K562 (cell line): ENCODE measurements around the gene PCBD2. TPM values are rescaled to one million over a fixed set of nuclear protein-coding genes. Genes with fewer than 3 reads are reported as not detected.
A peak's percentile ranks its signal among the peaks of the same experiment; 100 is the strongest.

ENCODE experiments used
- KDM4B ChIP-seq, 2 experiments: fragments of 450-650 bp in 1 of 2; sonication (generic) in 1 of 2; IDR thresholded peaks; 2 replicates each; pipeline ENCODE4 v1.6.1; 2016 to 2017; ENCODE audit warnings: borderline replicate concordance in 2 of 2, antibody characterized with exemption in 1 of 2, low read depth in 1 of 2, mild to moderate bottlenecking in 1 of 2
- KLF10 ChIP-seq: fragments of 250-450 bp; sonication (Bioruptor Pico); IDR thresholded peaks from 2 replicates; pipeline ENCODE4 v1.6.1; 2021; ENCODE audit warnings: matching md5 sums
- NR2C2 ChIP-seq, 2 experiments: fragments of 200-800 bp in 1 of 2; sonication (Bioruptor generic) in 1 of 2; sonication (generic) in 1 of 2; formaldehyde crosslinking in 1 of 2; IDR thresholded peaks; 2 replicates each; pipeline versions ENCODE4 v1.6.1 to v1.8.0; 2016 to 2022; ENCODE audit warnings: mild to moderate bottlenecking in 1 of 2, missing compliant biosample characterization in 1 of 2, missing genetic modification characterization in 1 of 2, missing genetic modification reagents in 1 of 2
- PHB2 ChIP-seq: fragments of 450-650 bp; IDR thresholded peaks from 2 replicates; pipeline ENCODE4 v1.6.1; 2017; ENCODE audit warnings: low read depth
- RB1 ChIP-seq: fragments of 450-650 bp; IDR thresholded peaks from 2 replicates; pipeline ENCODE4 v1.6.1; 2017; ENCODE audit warnings: low read depth, mild to moderate bottlenecking
- SIX5 ChIP-seq, 2 experiments: IDR thresholded peaks; 2 replicates each; pipeline ENCODE4 v1.6.1; 2011; ENCODE audit warnings: low read length in 2 of 2, borderline replicate concordance in 1 of 2, low read depth in 1 of 2, mild to moderate bottlenecking in 1 of 2, moderate library complexity in 1 of 2; ENCODE audit not compliant: insufficient read depth in 1 of 2
- TAF9B ChIP-seq: fragments of 450-650 bp; IDR thresholded peaks from 2 replicates; pipeline ENCODE4 v1.6.1; 2018; ENCODE audit warnings: mild to moderate bottlenecking; ENCODE audit not compliant: partially characterized antibody
- TCF3 ChIP-seq: sonication (generic); formaldehyde crosslinking; IDR thresholded peaks from 2 replicates; pipeline ENCODE4 v1.4.0; 2020; ENCODE audit warnings: mild to moderate bottlenecking, missing genetic modification reagents
- ZNF324 ChIP-seq: fragments of 250-450 bp; sonication (Bioruptor Pico); IDR thresholded peaks from 2 replicates; pipeline ENCODE4 v1.4.0; 2020; ENCODE audit warnings: mild to moderate bottlenecking
- ZNF347 ChIP-seq: fragments of 450-650 bp; formaldehyde crosslinking; IDR thresholded peaks from 2 replicates; pipeline ENCODE4 v1.4.0; 2020; ENCODE audit warnings: low read depth, mild to moderate bottlenecking, moderate library complexity
- polyA plus RNA-seq, 8 experiments: library from polyadenylated mRNA; depleted of rRNA in 4 of 8; stranded (reverse) in 5 of 8; unstranded in 3 of 8; fragments of >200 nt; fragmentation: Nextera tagmentation in 2 of 8; fragmentation: Illumina TruSeq in 1 of 8; extraction: Ambion mirVana in 2 of 8; extraction: Trizol in 1 of 8; gene quantifications; 2 replicates each; pipeline versions ENCODE4 v1.2.1 to v1.2.3, GENCODE V29; 2011 to 2014; ENCODE audit warnings: inconsistent platforms in 1 of 8, missing spikeins in 1 of 8
- total RNA-seq, 7 experiments: library from RNA; depleted of rRNA in 6 of 7; stranded (reverse); fragments of >200 nt in 6 of 7; fragmentation: Illumina TruSeq in 2 of 7; extraction: Trizol in 2 of 7; gene quantifications; 2 replicates each; pipeline versions ENCODE4 v1.2.1 to v1.2.3, GENCODE V29; 2011 to 2021; ENCODE audit warnings: low replicate concordance in 1 of 7
- TF ChIP-seq, protein P1 (sequence below): fragments of 250-450 bp; sonication (Bioruptor Pico); IDR thresholded peaks from 2 replicates; pipeline ENCODE4 v1.4.0; 2020
- TF ChIP-seq, protein P2 (sequence below): IDR thresholded peaks from 3 replicates; pipeline ENCODE4 v1.6.1; 2011; ENCODE audit warnings: borderline replicate concordance, mild to moderate bottlenecking; ENCODE audit not compliant: insufficient read length, insufficient read depth
- TF ChIP-seq, protein P3 (sequence below): fragments of 200-800 bp; sonication (Bioruptor generic); IDR thresholded peaks from 2 replicates; pipeline ENCODE4 v1.6.1; 2017; ENCODE audit warnings: missing genetic modification characterization, missing compliant biosample characterization
- TF ChIP-seq, protein P4 (sequence below): fragments of 450-650 bp; IDR thresholded peaks from 2 replicates; pipeline ENCODE4 v1.7.1; 2018; ENCODE audit warnings: mild to moderate bottlenecking, low read depth; ENCODE audit not compliant: partially characterized antibody

Gene PCBD2
- total and polyA plus RNA-seq, 9 of the 15 experiments (the other 6 are each of a cell fraction or from before 2014, with no cell fraction given): 5.2 to 13.8 (median 7.8) TPM

DNA sequence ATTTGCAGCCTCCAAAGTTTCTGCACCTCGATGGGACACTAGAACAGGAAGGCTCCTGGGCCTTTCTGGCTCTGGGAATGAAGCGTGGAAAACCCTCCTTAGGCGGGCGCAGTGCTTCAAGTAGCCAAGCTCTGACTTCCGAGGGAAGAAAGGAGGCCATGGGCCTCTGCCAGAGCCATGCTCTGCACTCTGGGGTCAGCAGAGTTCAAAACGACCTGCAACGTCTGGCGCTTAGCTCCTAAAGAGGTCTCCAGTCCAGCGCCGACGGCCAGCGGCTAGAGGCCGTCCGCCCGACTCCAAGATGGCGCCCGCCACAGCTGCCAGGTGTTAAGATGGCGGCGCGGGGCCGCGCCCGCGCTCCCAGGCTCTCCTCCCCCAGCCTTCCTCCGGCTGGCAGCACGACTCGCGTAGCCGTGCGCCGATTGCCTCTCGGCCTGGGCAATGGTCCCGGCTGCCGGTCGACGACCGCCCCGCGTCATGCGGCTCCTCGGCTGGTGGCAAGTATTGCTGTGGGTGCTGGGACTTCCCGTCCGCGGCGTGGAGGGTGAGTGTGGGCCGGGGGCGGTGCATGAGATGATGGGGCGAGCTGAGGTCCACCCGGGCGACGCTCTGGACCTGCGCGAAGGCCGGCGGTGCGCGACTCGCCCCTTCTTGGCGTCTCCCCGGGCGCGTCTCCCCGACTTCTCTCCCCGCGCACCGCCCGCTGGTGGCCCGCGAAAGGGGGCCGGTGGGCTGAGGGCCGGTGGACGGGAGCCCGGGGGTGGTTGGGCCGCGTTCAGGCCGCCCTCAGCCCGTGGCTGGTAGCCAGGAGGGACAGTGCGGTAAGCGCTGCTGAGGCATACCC, 30.7 kb upstream of the PCBD2 start, which contains the start of gene TXNDC15 (continued):
- TF ChIP-seq, protein P1, sequence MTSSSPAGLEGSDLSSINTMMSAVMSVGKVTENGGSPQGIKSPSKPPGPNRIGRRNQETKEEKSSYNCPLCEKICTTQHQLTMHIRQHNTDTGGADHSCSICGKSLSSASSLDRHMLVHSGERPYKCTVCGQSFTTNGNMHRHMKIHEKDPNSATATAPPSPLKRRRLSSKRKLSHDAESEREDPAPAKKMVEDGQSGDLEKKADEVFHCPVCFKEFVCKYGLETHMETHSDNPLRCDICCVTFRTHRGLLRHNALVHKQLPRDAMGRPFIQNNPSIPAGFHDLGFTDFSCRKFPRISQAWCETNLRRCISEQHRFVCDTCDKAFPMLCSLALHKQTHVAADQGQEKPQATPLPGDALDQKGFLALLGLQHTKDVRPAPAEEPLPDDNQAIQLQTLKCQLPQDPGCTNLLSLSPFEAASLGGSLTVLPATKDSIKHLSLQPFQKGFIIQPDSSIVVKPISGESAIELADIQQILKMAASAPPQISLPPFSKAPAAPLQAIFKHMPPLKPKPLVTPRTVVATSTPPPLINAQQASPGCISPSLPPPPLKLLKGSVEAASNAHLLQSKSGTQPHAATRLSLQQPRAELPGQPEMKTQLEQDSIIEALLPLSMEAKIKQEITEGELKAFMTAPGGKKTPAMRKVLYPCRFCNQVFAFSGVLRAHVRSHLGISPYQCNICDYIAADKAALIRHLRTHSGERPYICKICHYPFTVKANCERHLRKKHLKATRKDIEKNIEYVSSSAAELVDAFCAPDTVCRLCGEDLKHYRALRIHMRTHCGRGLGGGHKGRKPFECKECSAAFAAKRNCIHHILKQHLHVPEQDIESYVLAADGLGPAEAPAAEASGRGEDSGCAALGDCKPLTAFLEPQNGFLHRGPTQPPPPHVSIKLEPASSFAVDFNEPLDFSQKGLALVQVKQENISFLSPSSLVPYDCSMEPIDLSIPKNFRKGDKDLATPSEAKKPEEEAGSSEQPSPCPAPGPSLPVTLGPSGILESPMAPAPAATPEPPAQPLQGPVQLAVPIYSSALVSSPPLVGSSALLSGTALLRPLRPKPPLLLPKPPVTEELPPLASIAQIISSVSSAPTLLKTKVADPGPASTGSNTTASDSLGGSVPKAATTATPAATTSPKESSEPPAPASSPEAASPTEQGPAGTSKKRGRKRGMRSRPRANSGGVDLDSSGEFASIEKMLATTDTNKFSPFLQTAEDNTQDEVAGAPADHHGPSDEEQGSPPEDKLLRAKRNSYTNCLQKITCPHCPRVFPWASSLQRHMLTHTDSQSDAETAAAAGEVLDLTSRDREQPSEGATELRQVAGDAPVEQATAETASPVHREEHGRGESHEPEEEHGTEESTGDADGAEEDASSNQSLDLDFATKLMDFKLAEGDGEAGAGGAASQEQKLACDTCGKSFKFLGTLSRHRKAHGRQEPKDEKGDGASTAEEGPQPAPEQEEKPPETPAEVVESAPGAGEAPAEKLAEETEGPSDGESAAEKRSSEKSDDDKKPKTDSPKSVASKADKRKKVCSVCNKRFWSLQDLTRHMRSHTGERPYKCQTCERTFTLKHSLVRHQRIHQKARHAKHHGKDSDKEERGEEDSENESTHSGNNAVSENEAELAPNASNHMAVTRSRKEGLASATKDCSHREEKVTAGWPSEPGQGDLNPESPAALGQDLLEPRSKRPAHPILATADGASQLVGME (CRISPR knock-in tag): peak; percentile 51; the same call in 1 of the 2 replicates
- TF ChIP-seq, protein P2, sequence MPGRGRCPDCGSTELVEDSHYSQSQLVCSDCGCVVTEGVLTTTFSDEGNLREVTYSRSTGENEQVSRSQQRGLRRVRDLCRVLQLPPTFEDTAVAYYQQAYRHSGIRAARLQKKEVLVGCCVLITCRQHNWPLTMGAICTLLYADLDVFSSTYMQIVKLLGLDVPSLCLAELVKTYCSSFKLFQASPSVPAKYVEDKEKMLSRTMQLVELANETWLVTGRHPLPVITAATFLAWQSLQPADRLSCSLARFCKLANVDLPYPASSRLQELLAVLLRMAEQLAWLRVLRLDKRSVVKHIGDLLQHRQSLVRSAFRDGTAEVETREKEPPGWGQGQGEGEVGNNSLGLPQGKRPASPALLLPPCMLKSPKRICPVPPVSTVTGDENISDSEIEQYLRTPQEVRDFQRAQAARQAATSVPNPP: no peak
- TF ChIP-seq RB1: peak; percentile 85
- TF ChIP-seq SIX5 (IDR thresholded peaks at IDR 0.05; ENCODE audit: borderline replicate concordance in 1 of 2, insufficient read depth in 1 of 2, low read depth in 1 of 2, low read length in 2 of 2): peak; percentile 16 to 18; a peak in 2 of 4 replicates
- peak in 1 of 2 experiments; percentile 77; a peak in 1 of 4 replicates for TF ChIP-seq KDM4B (IDR thresholded peaks at IDR 0.05; ENCODE audit: borderline replicate concordance in 2 of 2, low read depth in 1 of 2)
- TF ChIP-seq, protein P3, sequence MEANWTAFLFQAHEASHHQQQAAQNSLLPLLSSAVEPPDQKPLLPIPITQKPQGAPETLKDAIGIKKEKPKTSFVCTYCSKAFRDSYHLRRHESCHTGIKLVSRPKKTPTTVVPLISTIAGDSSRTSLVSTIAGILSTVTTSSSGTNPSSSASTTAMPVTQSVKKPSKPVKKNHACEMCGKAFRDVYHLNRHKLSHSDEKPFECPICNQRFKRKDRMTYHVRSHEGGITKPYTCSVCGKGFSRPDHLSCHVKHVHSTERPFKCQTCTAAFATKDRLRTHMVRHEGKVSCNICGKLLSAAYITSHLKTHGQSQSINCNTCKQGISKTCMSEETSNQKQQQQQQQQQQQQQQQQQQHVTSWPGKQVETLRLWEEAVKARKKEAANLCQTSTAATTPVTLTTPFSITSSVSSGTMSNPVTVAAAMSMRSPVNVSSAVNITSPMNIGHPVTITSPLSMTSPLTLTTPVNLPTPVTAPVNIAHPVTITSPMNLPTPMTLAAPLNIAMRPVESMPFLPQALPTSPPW (CRISPR knock-in tag): no peak
- no peak for TF ChIP-seq KLF10 (CRISPR knock-in tag)
- TF ChIP-seq, protein P4, sequence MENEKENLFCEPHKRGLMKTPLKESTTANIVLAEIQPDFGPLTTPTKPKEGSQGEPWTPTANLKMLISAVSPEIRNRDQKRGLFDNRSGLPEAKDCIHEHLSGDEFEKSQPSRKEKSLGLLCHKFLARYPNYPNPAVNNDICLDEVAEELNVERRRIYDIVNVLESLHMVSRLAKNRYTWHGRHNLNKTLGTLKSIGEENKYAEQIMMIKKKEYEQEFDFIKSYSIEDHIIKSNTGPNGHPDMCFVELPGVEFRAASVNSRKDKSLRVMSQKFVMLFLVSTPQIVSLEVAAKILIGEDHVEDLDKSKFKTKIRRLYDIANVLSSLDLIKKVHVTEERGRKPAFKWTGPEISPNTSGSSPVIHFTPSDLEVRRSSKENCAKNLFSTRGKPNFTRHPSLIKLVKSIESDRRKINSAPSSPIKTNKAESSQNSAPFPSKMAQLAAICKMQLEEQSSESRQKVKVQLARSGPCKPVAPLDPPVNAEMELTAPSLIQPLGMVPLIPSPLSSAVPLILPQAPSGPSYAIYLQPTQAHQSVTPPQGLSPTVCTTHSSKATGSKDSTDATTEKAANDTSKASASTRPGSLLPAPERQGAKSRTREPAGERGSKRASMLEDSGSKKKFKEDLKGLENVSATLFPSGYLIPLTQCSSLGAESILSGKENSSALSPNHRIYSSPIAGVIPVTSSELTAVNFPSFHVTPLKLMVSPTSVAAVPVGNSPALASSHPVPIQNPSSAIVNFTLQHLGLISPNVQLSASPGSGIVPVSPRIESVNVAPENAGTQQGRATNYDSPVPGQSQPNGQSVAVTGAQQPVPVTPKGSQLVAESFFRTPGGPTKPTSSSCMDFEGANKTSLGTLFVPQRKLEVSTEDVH: no peak
- TF ChIP-seq ZNF324 (CRISPR knock-in tag): no peak
- TF ChIP-seq TCF3 (CRISPR knock-in tag): no peak
- peak; percentile 94 for TF ChIP-seq TAF9B
- no peak for TF ChIP-seq PHB2
- TF ChIP-seq ZNF347 (CRISPR knock-in tag): no peak
- no peak for TF ChIP-seq NR2C2 (CRISPR knock-in tag; IDR thresholded peaks at IDR 0.05)
- TF ChIP-seq NR2C2 (tag; IDR thresholded peaks at IDR 0.05): peak; percentile 83
